Activated T-cell treated with anti-CD3 and anti-CD28 coated beads, Interleukin-2, amount 50 U/mL, for 72 hours (primary cell): Measurements from ENCODE around the gene ADORA2B. TPM values are rescaled to one million over a fixed set of nuclear protein-coding genes. Genes with fewer than 3 reads are reported as not detected.
"Not testable (repeated sequence)": the region's sequence is repeated elsewhere in the genome, so short reads cannot be mapped to it uniquely, and the experiment has no call there.

Source experiments
- ATAC-seq, 2 donors: fragments of 150-1000 bp; cut with Tn5 transposase; replicated peaks in 1 of 2; 2 replicates each; pipeline ENCODE4 v1.10.0; 2021; ENCODE audit warnings: moderate library complexity in 2 of 2, mild to moderate bottlenecking in 1 of 2
- DNase-seq, 2 donors: peaks; one replicate each; pipeline ENCODE4 v3.0.0; 2021 to 2022; ENCODE audit warnings: mixed read lengths in 1 of 2
- H3K27ac Mint-ChIP-seq: one replicate; pipeline ENCODE4 v1.8.0; 2022; ENCODE audit warnings: mild to moderate bottlenecking, moderate library complexity, mixed read lengths
- H3K27me3 Mint-ChIP-seq: one replicate; pipeline ENCODE4 v1.8.0; 2022; ENCODE audit warnings: low read depth, mixed read lengths
- H3K36me3 Mint-ChIP-seq, 2 donors: one replicate each; pipeline ENCODE4 v1.8.0; 2022; ENCODE audit warnings: mixed read lengths in 2 of 2, mild to moderate bottlenecking in 1 of 2; ENCODE audit not compliant: insufficient read depth in 2 of 2
- H3K4me1 Mint-ChIP-seq: one replicate; pipeline ENCODE4 v1.8.0; 2022; ENCODE audit warnings: low read depth, mixed read lengths
- H3K4me3 Mint-ChIP-seq, 2 donors: one replicate each; pipeline ENCODE4 v1.8.0; 2022; ENCODE audit warnings: mild to moderate bottlenecking in 2 of 2, mixed read lengths in 2 of 2, moderate library complexity in 2 of 2
- H3K9me3 Mint-ChIP-seq, 2 donors: one replicate each; pipeline ENCODE4 v1.8.0; 2022; ENCODE audit warnings: mixed read lengths in 2 of 2
- total RNA-seq, 2 donors: library from RNA; stranded (reverse); gene quantifications; one replicate each; pipeline ENCODE4 v1.2.3, GENCODE V29; 2022

ADORA2B gene
- total RNA-seq, result 1 to 10 TPM in 1 of 2 donors, under 1 TPM in 1; 0.76 to 1.2 TPM

- Mint-ChIP-seq H3K27ac (no peak within 1 kb of the TSS), H3K4me1 (peaks cover 7% of the 10 kb centered on the region)
- peak; percentile 81 to 86 for ATAC-seq
Measured at GRCh38 chr17:15944759-15945526, at the start of gene ADORA2B. TSS of gene ADORA2B (plus strand) at chr17:15945130. CDS start at chr17:15945249, 119 bp downstream.

GRCh38 chr17:15896277-15896676 lies 48.7 kb upstream of the ADORA2B start:
- peaks cover 3 to 5% of the 10 kb centered on the region in 2 donors for H3K36me3 Mint-ChIP-seq
- no peak overlapping the region for H3K4me3 Mint-ChIP-seq
- H3K4me1 Mint-ChIP-seq, result peaks cover 19% of the 10 kb centered on the region
- no peak for ATAC-seq
- H3K27me3 Mint-ChIP-seq, result peaks cover 7% of the 10 kb centered on the region
- peaks cover 1 to 4% of the 10 kb centered on the region in 2 donors for H3K9me3 Mint-ChIP-seq
- DNase-seq, result no peak
- H3K27ac Mint-ChIP-seq, result peak overlapping the region; percentile 82

More at GRCh38 chr17:15944759-15945526, at the start of gene ADORA2B:
- peak; percentile 69 to 70 for DNase-seq
- Mint-ChIP-seq H3K9me3 (no peaks in the 10 kb centered on the region), H3K36me3 (no peaks in the 10 kb centered on the region), H3K4me3 (peak within 1 kb of the TSS; percentile 82 to 85), H3K27me3 (peaks cover 40% of the 10 kb centered on the region)

- Mint-ChIP-seq H3K27me3 (peaks cover 7% of the 10 kb centered on the region), H3K4me1 (peaks cover 19% of the 10 kb centered on the region), H3K36me3 (peaks cover 3 to 5% of the 10 kb centered on the region in 2 donors), H3K4me3 (peak overlapping the region in 1 of 2 donors; percentile 88), H3K27ac (no peak overlapping the region), H3K9me3 (peaks cover 1 to 4% of the 10 kb centered on the region in 2 donors)
- DNase-seq (no peak), ATAC-seq (no peak)
Measured at GRCh38 chr17:15896834-15897233, 48.1 kb upstream of the ADORA2B start.

- ATAC-seq, result not testable (repeated sequence)
Measured at GRCh38 chr17:15899596-15899995, 45.3 kb upstream of the ADORA2B start.

GRCh38 chr17:15900871-15901270 lies 44.1 kb upstream of the ADORA2B start:
- Mint-ChIP-seq H3K27me3 (no peaks in the 10 kb centered on the region), H3K36me3 (peaks cover 3 to 4% of the 10 kb centered on the region in 2 donors), H3K9me3 (peaks cover 1 to 4% of the 10 kb centered on the region in 2 donors), H3K27ac (no peak overlapping the region), H3K4me3 (no peak overlapping the region), H3K4me1 (peaks cover 19% of the 10 kb centered on the region)
- ATAC-seq, result no peak
- DNase-seq, result no peak

More at GRCh38 chr17:15899596-15899995, 45.3 kb upstream of the ADORA2B start:
- not testable (repeated sequence) for H3K27me3 Mint-ChIP-seq, H3K4me3 Mint-ChIP-seq, H3K9me3 Mint-ChIP-seq, H3K36me3 Mint-ChIP-seq, DNase-seq, H3K27ac Mint-ChIP-seq
- peaks cover 19% of the 10 kb centered on the region for H3K4me1 Mint-ChIP-seq

GRCh38 chr17:15905236-15905635 lies 39.7 kb upstream of the ADORA2B start:
- DNase-seq, H3K4me1 Mint-ChIP-seq, H3K4me3 Mint-ChIP-seq, H3K9me3 Mint-ChIP-seq, ATAC-seq, H3K36me3 Mint-ChIP-seq, H3K27me3 Mint-ChIP-seq, H3K27ac Mint-ChIP-seq: not testable (repeated sequence)

GRCh38 chr17:15907290-15907689 lies 37.6 kb upstream of the ADORA2B start:
- Mint-ChIP-seq H3K9me3 (no peaks in the 10 kb centered on the region), H3K4me1 (no peaks in the 10 kb centered on the region), H3K36me3 (no peaks in the 10 kb centered on the region), H3K27me3 (no peaks in the 10 kb centered on the region), H3K27ac (no peak overlapping the region), H3K4me3 (no peak overlapping the region)
- DNase-seq (no peak), ATAC-seq (no peak)

- Mint-ChIP-seq H3K4me1 (no peaks in the 10 kb centered on the region), H3K36me3 (no peaks in the 10 kb centered on the region), H3K9me3 (no peaks in the 10 kb centered on the region), H3K4me3 (no peak overlapping the region), H3K27ac (no peak overlapping the region), H3K27me3 (no peaks in the 10 kb centered on the region)
- no peak for ATAC-seq
- DNase-seq, result no peak
Measured at GRCh38 chr17:15908378-15908777, 36.6 kb upstream of the ADORA2B start.

- no peaks in the 10 kb centered on the region for H3K36me3 Mint-ChIP-seq
- no peaks in the 10 kb centered on the region for H3K9me3 Mint-ChIP-seq
- no peaks in the 10 kb centered on the region for H3K4me1 Mint-ChIP-seq
- DNase-seq (no peak), ATAC-seq (no peak)
- H3K4me3 Mint-ChIP-seq, result no peak overlapping the region
- H3K27ac Mint-ChIP-seq, result no peak overlapping the region
- H3K27me3 Mint-ChIP-seq, result no peaks in the 10 kb centered on the region
Measured at GRCh38 chr17:15909481-15909991, 35.4 kb upstream of the ADORA2B start.

GRCh38 chr17:15910791-15911190 lies 34.1 kb upstream of the ADORA2B start:
- Mint-ChIP-seq H3K9me3 (no peaks in the 10 kb centered on the region), H3K27me3 (no peaks in the 10 kb centered on the region), H3K36me3 (no peaks in the 10 kb centered on the region), H3K27ac (no peak overlapping the region), H3K4me1 (peaks cover 7% of the 10 kb centered on the region), H3K4me3 (no peak overlapping the region)
- DNase-seq (no peak), ATAC-seq (no peak)

GRCh38 chr17:15911701-15912100 lies 33.2 kb upstream of the ADORA2B start:
- H3K36me3 Mint-ChIP-seq, H3K4me1 Mint-ChIP-seq, ATAC-seq, H3K9me3 Mint-ChIP-seq, H3K27me3 Mint-ChIP-seq, H3K27ac Mint-ChIP-seq, DNase-seq, H3K4me3 Mint-ChIP-seq: not testable (repeated sequence)

- no peak for ATAC-seq
- H3K27ac Mint-ChIP-seq, result no peak overlapping the region
- H3K27me3 Mint-ChIP-seq, result peaks cover 11% of the 10 kb centered on the region
- H3K9me3 Mint-ChIP-seq, result no peaks in the 10 kb centered on the region
- no peak overlapping the region for H3K4me3 Mint-ChIP-seq
- H3K36me3 Mint-ChIP-seq, result no peaks in the 10 kb centered on the region
- peaks cover 7% of the 10 kb centered on the region for H3K4me1 Mint-ChIP-seq
- no peak for DNase-seq
Measured at GRCh38 chr17:15912416-15912955, 32.4 kb upstream of the ADORA2B start.

- Mint-ChIP-seq H3K9me3 (no peaks in the 10 kb centered on the region), H3K36me3 (no peaks in the 10 kb centered on the region), H3K27ac (no peak overlapping the region), H3K4me3 (no peak overlapping the region), H3K4me1 (peaks cover 7% of the 10 kb centered on the region), H3K27me3 (peaks cover 22% of the 10 kb centered on the region)
- DNase-seq, result no peak
- ATAC-seq, result no peak
Measured at GRCh38 chr17:15913826-15914225, 31.1 kb upstream of the ADORA2B start.
